Testis (tissue), 3 donors: ENCODE results near the gene MYORG. TPM values are rescaled to one million over a fixed set of nuclear protein-coding genes. Genes with fewer than 3 reads are reported as not detected.

Experiments used
- DNase-seq: peaks from one replicate; pipeline ENCODE4 v3.0.0-alpha.2; 2019
- H3K27ac ChIP-seq, 2 donors: fragments of 200-600 bp; sonication (generic); one replicate each; pipeline ENCODE4 v1.5.1; 2019
- H3K27me3 ChIP-seq: fragments of 200-600 bp; sonication (generic); one replicate; pipeline ENCODE4 v1.5.1; 2019
- H3K36me3 ChIP-seq: fragments of 200-600 bp; sonication (generic); one replicate; pipeline ENCODE4 v1.5.1; 2017; ENCODE audit warnings: low read depth; ENCODE audit errors: missing control alignments
- H3K4me1 ChIP-seq: fragments of 200-600 bp; sonication (generic); one replicate; pipeline ENCODE4 v1.5.1; 2019
- H3K4me3 ChIP-seq, 2 donors: fragments of 200-600 bp; sonication (generic); one replicate each; pipeline ENCODE4 v1.5.1; 2017 to 2019
- H3K9me3 ChIP-seq: fragments of 200-600 bp; sonication (generic); one replicate; pipeline ENCODE4 v1.5.1; 2017
- POLR2A ChIP-seq: fragments of 450-650 bp; IDR thresholded peaks from one replicate; pipeline ENCODE4 v1.6.1; 2017; ENCODE audit warnings: antibody characterized with exemption, mild to moderate bottlenecking, moderate library complexity
- WGBS, 2 donors: methylation state at CpG; one replicate each; pipeline ENCODE4 v1.1.5; 2018; 5-methylcytosine and 5-hydroxymethylcytosine counted together
- intact Hi-C: fragments of 100-400 bp; cut with DNase I; formaldehyde crosslinking; loops from one replicate; pipeline ENCODE4 v1.15.1; 2023; ENCODE audit warnings: low total_unique reads
- polyA plus RNA-seq: library from polyadenylated mRNA; stranded (reverse); fragments of 350-450 nt; fragmentation: Illumina TruSeq; extraction: RNeasy Lipid Tissue Mini Kit (QIAGEN cat#74804); gene quantifications from one replicate; pipeline ENCODE4 v1.2.3, GENCODE V29; 2014; ENCODE audit warnings: low read depth, low replicate concordance; ENCODE audit not compliant: insufficient read depth
- total RNA-seq, 2 donors: library from RNA; depleted of rRNA; stranded (reverse); fragments of >200 nt; gene quantifications; one replicate each; pipeline ENCODE4 v1.2.3, GENCODE V29; 2016
- TF ChIP-seq, protein P1 (sequence below), 3 experiments: fragments of 450-650 bp in 2 of 3; fragments of 200-600 bp in 1 of 3; sonication (generic) in 1 of 3; IDR thresholded peaks; one replicate each; pipeline ENCODE4 v1.5.1; 2016 to 2019; ENCODE audit warnings: antibody characterized with exemption in 3 of 3, mild to moderate bottlenecking in 2 of 3, moderate library complexity in 1 of 3

Gene MYORG
- total and polyA plus RNA-seq, 3 donors from 2014 or later: 2.8 to 4.6 (median 2.8) TPM

DNA sequence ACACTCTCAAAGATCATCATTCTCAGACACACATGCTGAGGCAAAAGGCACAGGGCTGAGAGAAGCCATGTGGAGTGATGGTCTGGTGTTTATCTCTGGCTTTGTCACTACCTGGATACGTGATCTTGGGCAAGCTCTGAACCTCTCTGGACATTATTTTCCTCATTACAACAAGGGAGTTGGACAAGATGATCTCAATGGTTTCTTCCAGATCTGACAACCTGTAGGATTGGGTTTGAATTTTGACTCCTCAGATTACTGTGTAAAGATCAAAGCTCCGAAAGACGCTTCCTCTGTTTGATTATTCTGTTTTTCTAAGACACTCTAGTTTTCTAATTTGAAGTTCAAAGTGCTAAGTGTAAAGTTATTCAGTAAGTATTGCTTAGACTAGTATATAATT is 27.4 kb downstream of the MYORG start:
- TF ChIP-seq, protein P1, sequence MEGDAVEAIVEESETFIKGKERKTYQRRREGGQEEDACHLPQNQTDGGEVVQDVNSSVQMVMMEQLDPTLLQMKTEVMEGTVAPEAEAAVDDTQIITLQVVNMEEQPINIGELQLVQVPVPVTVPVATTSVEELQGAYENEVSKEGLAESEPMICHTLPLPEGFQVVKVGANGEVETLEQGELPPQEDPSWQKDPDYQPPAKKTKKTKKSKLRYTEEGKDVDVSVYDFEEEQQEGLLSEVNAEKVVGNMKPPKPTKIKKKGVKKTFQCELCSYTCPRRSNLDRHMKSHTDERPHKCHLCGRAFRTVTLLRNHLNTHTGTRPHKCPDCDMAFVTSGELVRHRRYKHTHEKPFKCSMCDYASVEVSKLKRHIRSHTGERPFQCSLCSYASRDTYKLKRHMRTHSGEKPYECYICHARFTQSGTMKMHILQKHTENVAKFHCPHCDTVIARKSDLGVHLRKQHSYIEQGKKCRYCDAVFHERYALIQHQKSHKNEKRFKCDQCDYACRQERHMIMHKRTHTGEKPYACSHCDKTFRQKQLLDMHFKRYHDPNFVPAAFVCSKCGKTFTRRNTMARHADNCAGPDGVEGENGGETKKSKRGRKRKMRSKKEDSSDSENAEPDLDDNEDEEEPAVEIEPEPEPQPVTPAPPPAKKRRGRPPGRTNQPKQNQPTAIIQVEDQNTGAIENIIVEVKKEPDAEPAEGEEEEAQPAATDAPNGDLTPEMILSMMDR (IDR thresholded peaks at IDR 0.05): no peak
- TF ChIP-seq POLR2A: no peak
- H3K4me1 ChIP-seq: no peaks in the 10 kb centered on the region
- 91 to 98% methylated on average over 3 of the region's 3 CpGs for WGBS, 2 donors
- H3K27me3 ChIP-seq: no peaks in the 10 kb centered on the region
- no peak overlapping the region for H3K4me3 ChIP-seq
- intact Hi-C loops: no loop called here
- DNase-seq: no peak
- H3K9me3 ChIP-seq: no peaks in the 10 kb centered on the region
- H3K36me3 ChIP-seq: no peaks in the 10 kb centered on the region
- no peak overlapping the region for H3K27ac ChIP-seq

DNA sequence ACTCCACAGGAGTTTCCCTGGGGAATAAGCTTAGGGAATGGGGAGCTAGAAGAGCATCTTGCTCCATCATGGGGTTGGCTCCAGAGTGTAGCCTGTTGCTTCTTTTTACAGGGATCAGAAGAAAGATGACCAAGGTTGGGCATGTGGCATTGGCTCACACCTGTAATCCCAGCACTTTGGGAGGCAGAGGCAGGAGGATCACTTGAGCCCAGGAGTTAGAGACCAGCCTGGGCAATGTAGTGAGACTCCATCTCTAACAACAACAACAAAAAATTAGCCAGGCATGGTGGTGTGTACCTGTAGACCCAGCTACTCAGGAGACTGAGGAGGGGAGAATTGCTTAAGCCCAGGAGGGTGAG is 28.9 kb downstream of the MYORG start:
- Histone ChIP-seq H3K4me1 (peaks cover 11% of the 10 kb centered on the region), H3K27me3 (no peaks in the 10 kb centered on the region), H3K4me3 (no peak overlapping the region), H3K27ac (no peak overlapping the region), H3K9me3 (no peaks in the 10 kb centered on the region), H3K36me3 (no peaks in the 10 kb centered on the region)
- intact Hi-C loops: no loop called here
- TF ChIP-seq POLR2A: no peak
- TF ChIP-seq, protein P1 (IDR thresholded peaks at IDR 0.05): no peak
- DNase-seq: no peak

DNA sequence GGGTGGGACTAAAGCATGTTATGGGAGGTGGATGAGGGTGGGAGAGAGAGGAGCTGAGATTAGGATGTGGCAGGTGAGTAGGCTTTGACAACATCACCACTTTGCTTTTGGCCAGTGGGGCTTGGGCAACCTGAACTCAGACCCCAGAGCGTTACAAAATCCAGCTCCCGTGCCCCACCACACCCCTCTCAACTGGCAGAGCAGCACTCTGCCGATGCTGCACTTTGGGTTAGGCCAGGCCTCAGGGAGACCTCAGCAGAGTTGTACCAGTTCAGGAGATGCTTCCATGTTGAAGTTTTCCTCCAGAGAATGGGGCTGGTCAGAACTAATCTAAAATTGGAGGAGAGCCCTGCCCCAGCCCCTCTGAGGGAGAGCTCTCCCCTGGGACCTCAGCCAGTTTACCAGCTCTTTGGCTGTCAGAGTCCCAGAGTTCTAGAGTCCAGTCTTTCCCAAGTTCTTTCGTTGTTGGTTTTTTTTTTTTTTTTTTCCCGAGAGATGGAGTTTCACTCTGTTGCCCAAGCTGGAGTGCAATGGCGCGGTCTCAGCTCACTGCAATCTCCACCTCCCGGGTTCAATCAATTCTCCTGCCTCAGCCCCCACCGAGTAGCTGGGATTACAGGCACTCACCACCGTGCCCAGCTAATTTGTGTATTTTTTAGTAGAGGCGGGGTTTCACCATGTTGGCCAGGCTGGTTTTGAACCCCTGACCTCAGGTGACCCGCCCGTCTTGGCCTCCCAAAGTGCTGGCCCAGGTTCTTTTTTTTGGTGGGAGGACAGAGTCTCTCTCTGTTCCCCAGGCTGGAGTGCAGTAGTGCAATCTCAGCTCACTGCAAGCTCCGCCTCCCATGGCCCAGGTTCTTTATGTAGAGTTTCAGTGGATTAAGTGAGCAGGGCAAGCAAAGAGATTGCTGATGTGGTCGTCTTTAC is 29.6 kb downstream of the MYORG start:
- no peaks in the 10 kb centered on the region for H3K27me3 ChIP-seq
- H3K4me3 ChIP-seq: no peak overlapping the region
- intact Hi-C loops: no loop called here
- WGBS, 2 donors: 84 to 92% methylated on average over 15 of the region's 15 CpGs
- H3K36me3 ChIP-seq: no peaks in the 10 kb centered on the region
- H3K4me1 ChIP-seq: peaks cover 18% of the 10 kb centered on the region
- no peak for DNase-seq
- no peaks in the 10 kb centered on the region for H3K9me3 ChIP-seq
- no peak for TF ChIP-seq POLR2A
- TF ChIP-seq, protein P1 (IDR thresholded peaks at IDR 0.05): no peak
- no peak overlapping the region for H3K27ac ChIP-seq

DNA sequence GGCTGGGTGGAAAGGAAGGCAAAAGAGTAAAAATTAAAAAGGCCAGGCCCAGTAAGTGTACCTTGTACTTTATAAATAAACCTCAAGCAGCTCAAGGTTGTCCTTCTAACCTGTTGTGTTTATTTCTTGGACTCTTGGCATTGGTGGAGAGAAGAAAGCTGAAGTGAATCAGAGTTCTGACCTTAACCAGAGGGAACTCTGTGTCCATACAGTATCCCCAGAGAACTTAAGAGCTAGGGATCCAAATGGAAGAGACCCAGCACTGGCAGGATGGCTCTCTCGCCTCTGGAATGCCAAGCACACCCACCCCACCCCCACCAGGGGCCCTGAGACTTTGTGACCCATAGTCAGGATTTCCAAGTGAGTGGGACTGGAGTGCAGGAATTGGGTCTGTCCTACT is 33.1 kb downstream of the MYORG start:
- H3K4me1 ChIP-seq: peaks cover 20% of the 10 kb centered on the region
- no peak for DNase-seq
- no peak overlapping the region for H3K4me3 ChIP-seq
- no peaks in the 10 kb centered on the region for H3K9me3 ChIP-seq
- intact Hi-C loops: no loop called here
- TF ChIP-seq POLR2A: no peak
- TF ChIP-seq, protein P1 (IDR thresholded peaks at IDR 0.05): no peak
- no peaks in the 10 kb centered on the region for H3K36me3 ChIP-seq
- no peaks in the 10 kb centered on the region for H3K27me3 ChIP-seq
- peak overlapping the region; percentile 4 to 39 for H3K27ac ChIP-seq
- WGBS, 2 donors: 69 to 70% methylated on average over 1 of the region's 1 CpG

DNA sequence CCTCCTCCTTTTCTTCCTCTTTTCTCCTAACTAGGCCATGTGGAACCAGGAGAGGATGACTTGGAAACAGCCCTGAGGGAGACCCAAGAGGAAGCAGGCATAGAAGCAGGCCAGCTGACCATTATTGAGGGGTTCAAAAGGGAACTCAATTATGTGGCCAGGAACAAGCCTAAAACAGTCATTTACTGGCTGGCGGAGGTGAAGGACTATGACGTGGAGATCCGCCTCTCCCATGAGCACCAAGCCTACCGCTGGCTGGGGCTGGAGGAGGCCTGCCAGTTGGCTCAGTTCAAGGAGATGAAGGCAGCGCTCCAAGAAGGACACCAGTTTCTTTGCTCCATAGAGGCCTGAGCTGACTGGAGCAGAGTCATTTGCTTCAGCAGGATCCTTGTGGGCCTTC is 33.6 kb downstream of the MYORG start:
- intact Hi-C loops: no loop called here
- Histone ChIP-seq H3K9me3 (no peaks in the 10 kb centered on the region), H3K27me3 (no peaks in the 10 kb centered on the region), H3K27ac (peak overlapping the region; percentile 39 to 79), H3K4me1 (peaks cover 20% of the 10 kb centered on the region), H3K4me3 (no peak overlapping the region), H3K36me3 (no peaks in the 10 kb centered on the region)
- peak; percentile 79 for DNase-seq
- WGBS, 2 donors: 52 to 78% methylated on average over 5 of the region's 5 CpGs
- TF ChIP-seq, protein P1 (IDR thresholded peaks at IDR 0.05): no peak
- no peak for TF ChIP-seq POLR2A
